Astrocyte (in vitro differentiated cells and primary cell): ENCODE results near the gene MYH15.

ENCODE experiments used
- EZH2 ChIP-seq: IDR thresholded peaks from 2 replicates; pipeline ENCODE4 v1.6.1; 2012; ENCODE audit warnings: mild to moderate bottlenecking, low read length, inconsistent platforms; ENCODE audit not compliant: insufficient read depth
- TF ChIP-seq, protein P1 (sequence below): IDR thresholded peaks from 2 replicates; pipeline ENCODE4 v1.5.1; 2011; ENCODE audit warnings: low read depth, mild to moderate bottlenecking, inconsistent platforms, low read length, moderate library complexity; ENCODE audit not compliant: insufficient read depth

DNA sequence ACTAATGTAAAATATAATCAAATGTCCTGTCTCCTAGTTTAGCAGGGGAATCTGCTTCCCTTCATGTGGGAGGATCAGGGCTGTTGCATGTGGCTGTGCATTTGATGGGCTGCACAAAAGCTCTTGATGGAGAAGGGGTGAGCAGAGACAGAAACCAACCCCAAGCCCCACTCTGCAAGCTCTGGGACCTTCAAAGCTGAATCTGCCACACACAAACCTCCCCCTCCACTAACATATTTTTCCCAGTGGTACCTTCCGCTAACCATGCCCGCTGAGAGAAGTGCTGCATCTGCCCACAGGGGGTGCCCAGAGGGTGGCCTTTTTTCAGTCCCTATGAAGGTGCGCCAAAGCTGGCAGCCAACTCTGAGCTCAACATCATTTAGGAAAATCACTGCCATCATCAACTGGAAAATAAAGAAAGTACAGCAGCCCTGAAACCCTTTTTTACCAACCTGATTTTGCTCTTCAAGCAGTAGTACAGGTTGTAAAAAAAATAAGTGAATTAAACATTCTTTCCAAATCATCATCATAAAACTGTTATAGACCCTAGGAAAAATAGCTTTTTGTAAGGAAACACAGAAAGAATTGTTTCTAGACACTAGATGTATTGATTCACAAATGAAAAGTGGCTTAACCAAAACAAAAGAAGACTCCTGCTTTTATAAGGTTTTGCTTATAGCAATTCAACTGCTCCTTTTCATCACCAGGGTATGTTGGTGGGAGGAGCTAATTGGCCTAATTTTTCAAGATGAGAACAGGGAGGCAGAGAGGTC, 117.1 kb downstream of the MYH15 start:
- TF ChIP-seq, protein P1, sequence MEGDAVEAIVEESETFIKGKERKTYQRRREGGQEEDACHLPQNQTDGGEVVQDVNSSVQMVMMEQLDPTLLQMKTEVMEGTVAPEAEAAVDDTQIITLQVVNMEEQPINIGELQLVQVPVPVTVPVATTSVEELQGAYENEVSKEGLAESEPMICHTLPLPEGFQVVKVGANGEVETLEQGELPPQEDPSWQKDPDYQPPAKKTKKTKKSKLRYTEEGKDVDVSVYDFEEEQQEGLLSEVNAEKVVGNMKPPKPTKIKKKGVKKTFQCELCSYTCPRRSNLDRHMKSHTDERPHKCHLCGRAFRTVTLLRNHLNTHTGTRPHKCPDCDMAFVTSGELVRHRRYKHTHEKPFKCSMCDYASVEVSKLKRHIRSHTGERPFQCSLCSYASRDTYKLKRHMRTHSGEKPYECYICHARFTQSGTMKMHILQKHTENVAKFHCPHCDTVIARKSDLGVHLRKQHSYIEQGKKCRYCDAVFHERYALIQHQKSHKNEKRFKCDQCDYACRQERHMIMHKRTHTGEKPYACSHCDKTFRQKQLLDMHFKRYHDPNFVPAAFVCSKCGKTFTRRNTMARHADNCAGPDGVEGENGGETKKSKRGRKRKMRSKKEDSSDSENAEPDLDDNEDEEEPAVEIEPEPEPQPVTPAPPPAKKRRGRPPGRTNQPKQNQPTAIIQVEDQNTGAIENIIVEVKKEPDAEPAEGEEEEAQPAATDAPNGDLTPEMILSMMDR: no peak
- no peak for TF ChIP-seq EZH2
